ENCODE measurements around the gene LMBRD1. TPM values are rescaled to one million over a fixed set of nuclear protein-coding genes. Genes with fewer than 3 reads are reported as not detected.
"Not testable (repeated sequence)": the region's sequence is repeated elsewhere in the genome, so short reads cannot be mapped to it uniquely, and the experiment has no call there.

Gene LMBRD1
- total and polyA plus RNA-seq, 2 donors, result 36.4 to 50.1 TPM

- H3K36me3 ChIP-seq (ENCODE audit: control insufficient read depth in 2 of 2, insufficient read depth in 2 of 2, low read length in 1 of 2), result peaks cover 0 to 10% of the 10 kb centered on the region in 2 donors
- no peaks in the 10 kb centered on the region for H3K9me3 ChIP-seq (ENCODE audit: control insufficient read depth in 2 of 2, insufficient read depth in 1 of 2, low read length in 1 of 2)
- WGBS, result 92% methylated on average over 2 of the region's 2 CpGs
- H3K27me3 ChIP-seq (ENCODE audit: control insufficient read depth in 2 of 2, insufficient read depth in 1 of 2, low read length in 1 of 2), result no peaks in the 10 kb centered on the region
- no peak overlapping the region for H3K27ac ChIP-seq (ENCODE audit: low read depth in 1 of 2, low read length in 1 of 2)
- H3K4me1 ChIP-seq (ENCODE audit: control insufficient read depth in 2 of 2, insufficient read depth in 2 of 2, low read length in 2 of 2), result no peaks in the 10 kb centered on the region
- H3K4me3 ChIP-seq (ENCODE audit: low read length in 2 of 2), result no peak overlapping the region
- no peak for DNase-seq (ENCODE audit: low read depth in 6 of 9, low spot score in 9 of 9)
Observed at GRCh38 chr6:69791065-69791471, 5.7 kb downstream of the LMBRD1 start.

- WGBS, result 94% methylated on average over 2 of the region's 2 CpGs
- H3K27ac ChIP-seq (ENCODE audit: low read depth in 1 of 2, low read length in 1 of 2), result no peak overlapping the region
- H3K4me3 ChIP-seq (ENCODE audit: low read length in 2 of 2), result no peak overlapping the region
- H3K9me3 ChIP-seq (ENCODE audit: control insufficient read depth in 2 of 2, insufficient read depth in 1 of 2, low read length in 1 of 2), result no peaks in the 10 kb centered on the region
- no peaks in the 10 kb centered on the region for H3K4me1 ChIP-seq (ENCODE audit: control insufficient read depth in 2 of 2, insufficient read depth in 2 of 2, low read length in 2 of 2)
- no peaks in the 10 kb centered on the region for H3K27me3 ChIP-seq (ENCODE audit: control insufficient read depth in 2 of 2, insufficient read depth in 1 of 2, low read length in 1 of 2)
- DNase-seq (ENCODE audit: low read depth in 6 of 9, low spot score in 9 of 9), result no peak
- peaks cover 0 to 10% of the 10 kb centered on the region in 2 donors for H3K36me3 ChIP-seq (ENCODE audit: control insufficient read depth in 2 of 2, insufficient read depth in 2 of 2, low read length in 1 of 2)
Observed at GRCh38 chr6:69790629-69791028, 6.2 kb downstream of the LMBRD1 start.

GRCh38 chr6:69789578-69789977 lies 7.2 kb downstream of the LMBRD1 start:
- no peaks in the 10 kb centered on the region for H3K9me3 ChIP-seq (ENCODE audit: control insufficient read depth in 2 of 2, insufficient read depth in 1 of 2, low read length in 1 of 2)
- no peak for DNase-seq (ENCODE audit: low read depth in 6 of 9, low spot score in 9 of 9)
- H3K27ac ChIP-seq (ENCODE audit: low read depth in 1 of 2, low read length in 1 of 2), result no peak overlapping the region
- no peak overlapping the region for H3K4me3 ChIP-seq (ENCODE audit: low read length in 2 of 2)
- H3K4me1 ChIP-seq (ENCODE audit: control insufficient read depth in 2 of 2, insufficient read depth in 2 of 2, low read length in 2 of 2), result no peaks in the 10 kb centered on the region
- no peaks in the 10 kb centered on the region for H3K27me3 ChIP-seq (ENCODE audit: control insufficient read depth in 2 of 2, insufficient read depth in 1 of 2, low read length in 1 of 2)
- 96% methylated on average over 1 of the region's 1 CpG for WGBS
- peaks cover 0 to 12% of the 10 kb centered on the region in 2 donors for H3K36me3 ChIP-seq (ENCODE audit: control insufficient read depth in 2 of 2, insufficient read depth in 2 of 2, low read length in 1 of 2)

GRCh38 chr6:69787436-69787835 lies 9.4 kb downstream of the LMBRD1 start:
- H3K4me3 ChIP-seq (ENCODE audit: low read length in 2 of 2); H3K4me1 ChIP-seq (ENCODE audit: control insufficient read depth in 2 of 2, insufficient read depth in 2 of 2, low read length in 2 of 2); H3K9me3 ChIP-seq (ENCODE audit: control insufficient read depth in 2 of 2, insufficient read depth in 1 of 2, low read length in 1 of 2); DNase-seq (ENCODE audit: low read depth in 6 of 9, low spot score in 9 of 9); H3K27me3 ChIP-seq (ENCODE audit: control insufficient read depth in 2 of 2, insufficient read depth in 1 of 2, low read length in 1 of 2); H3K27ac ChIP-seq (ENCODE audit: low read depth in 1 of 2, low read length in 1 of 2): not testable (repeated sequence)
- H3K36me3 ChIP-seq (ENCODE audit: control insufficient read depth in 2 of 2, insufficient read depth in 2 of 2, low read length in 1 of 2), result peaks cover 0 to 12% of the 10 kb centered on the region in 2 donors
- WGBS, result 89% methylated on average over 5 of the region's 5 CpGs

- Histone ChIP-seq H3K4me1 (ENCODE audit: control insufficient read depth in 2 of 2, insufficient read depth in 2 of 2, low read length in 2 of 2) (no peaks in the 10 kb centered on the region), H3K27ac (ENCODE audit: low read depth in 1 of 2, low read length in 1 of 2) (no peak overlapping the region), H3K9me3 (ENCODE audit: control insufficient read depth in 2 of 2, insufficient read depth in 1 of 2, low read length in 1 of 2) (no peaks in the 10 kb centered on the region), H3K36me3 (ENCODE audit: control insufficient read depth in 2 of 2, insufficient read depth in 2 of 2, low read length in 1 of 2) (peaks cover 0 to 12% of the 10 kb centered on the region in 2 donors), H3K4me3 (ENCODE audit: low read length in 2 of 2) (no peak overlapping the region), H3K27me3 (ENCODE audit: control insufficient read depth in 2 of 2, insufficient read depth in 1 of 2, low read length in 1 of 2) (no peaks in the 10 kb centered on the region)
- no peak for DNase-seq (ENCODE audit: low read depth in 6 of 9, low spot score in 9 of 9)
Observed at GRCh38 chr6:69785697-69786096, 11.1 kb downstream of the LMBRD1 start.

GRCh38 chr6:69784595-69785377 lies 12.0 kb downstream of the LMBRD1 start:
- no peak for DNase-seq (ENCODE audit: low read depth in 6 of 9, low spot score in 9 of 9)
- Histone ChIP-seq H3K36me3 (ENCODE audit: control insufficient read depth in 2 of 2, insufficient read depth in 2 of 2, low read length in 1 of 2) (peaks cover 3 to 15% of the 10 kb centered on the region in 2 donors), H3K27me3 (ENCODE audit: control insufficient read depth in 2 of 2, insufficient read depth in 1 of 2, low read length in 1 of 2) (no peaks in the 10 kb centered on the region), H3K4me3 (ENCODE audit: low read length in 2 of 2) (no peak overlapping the region), H3K9me3 (ENCODE audit: control insufficient read depth in 2 of 2, insufficient read depth in 1 of 2, low read length in 1 of 2) (no peaks in the 10 kb centered on the region), H3K27ac (ENCODE audit: low read depth in 1 of 2, low read length in 1 of 2) (no peak overlapping the region), H3K4me1 (ENCODE audit: control insufficient read depth in 2 of 2, insufficient read depth in 2 of 2, low read length in 2 of 2) (no peaks in the 10 kb centered on the region)
- WGBS, result 91% methylated on average over 3 of the region's 3 CpGs

GRCh38 chr6:69783108-69783507 lies 13.7 kb downstream of the LMBRD1 start:
- H3K4me3 ChIP-seq (ENCODE audit: low read length in 2 of 2), result no peak overlapping the region
- no peak for DNase-seq (ENCODE audit: low read depth in 6 of 9, low spot score in 9 of 9)
- peaks cover 3 to 16% of the 10 kb centered on the region in 2 donors for H3K36me3 ChIP-seq (ENCODE audit: control insufficient read depth in 2 of 2, insufficient read depth in 2 of 2, low read length in 1 of 2)
- H3K9me3 ChIP-seq (ENCODE audit: control insufficient read depth in 2 of 2, insufficient read depth in 1 of 2, low read length in 1 of 2), result no peaks in the 10 kb centered on the region
- H3K4me1 ChIP-seq (ENCODE audit: control insufficient read depth in 2 of 2, insufficient read depth in 2 of 2, low read length in 2 of 2), result no peaks in the 10 kb centered on the region
- no peak overlapping the region for H3K27ac ChIP-seq (ENCODE audit: low read depth in 1 of 2, low read length in 1 of 2)
- 99% methylated on average over 1 of the region's 1 CpG for WGBS
- H3K27me3 ChIP-seq (ENCODE audit: control insufficient read depth in 2 of 2, insufficient read depth in 1 of 2, low read length in 1 of 2), result no peaks in the 10 kb centered on the region

- Histone ChIP-seq H3K36me3 (ENCODE audit: control insufficient read depth in 2 of 2, insufficient read depth in 2 of 2, low read length in 1 of 2) (peaks cover 9 to 19% of the 10 kb centered on the region in 2 donors), H3K27me3 (ENCODE audit: control insufficient read depth in 2 of 2, insufficient read depth in 1 of 2, low read length in 1 of 2) (no peaks in the 10 kb centered on the region), H3K4me3 (ENCODE audit: low read length in 2 of 2) (no peak overlapping the region), H3K27ac (ENCODE audit: low read depth in 1 of 2, low read length in 1 of 2) (no peak overlapping the region), H3K4me1 (ENCODE audit: control insufficient read depth in 2 of 2, insufficient read depth in 2 of 2, low read length in 2 of 2) (no peaks in the 10 kb centered on the region), H3K9me3 (ENCODE audit: control insufficient read depth in 2 of 2, insufficient read depth in 1 of 2, low read length in 1 of 2) (no peaks in the 10 kb centered on the region)
- 84% methylated on average over 2 of the region's 2 CpGs for WGBS
- DNase-seq (ENCODE audit: low read depth in 6 of 9, low spot score in 9 of 9), result no peak
Observed at GRCh38 chr6:69780585-69781178, 16.1 kb downstream of the LMBRD1 start.

- H3K27ac ChIP-seq (ENCODE audit: low read depth in 1 of 2, low read length in 1 of 2), result no peak overlapping the region
- H3K9me3 ChIP-seq (ENCODE audit: control insufficient read depth in 2 of 2, insufficient read depth in 1 of 2, low read length in 1 of 2), result no peaks in the 10 kb centered on the region
- H3K4me3 ChIP-seq (ENCODE audit: low read length in 2 of 2), result no peak overlapping the region
- H3K27me3 ChIP-seq (ENCODE audit: control insufficient read depth in 2 of 2, insufficient read depth in 1 of 2, low read length in 1 of 2), result no peaks in the 10 kb centered on the region
- H3K4me1 ChIP-seq (ENCODE audit: control insufficient read depth in 2 of 2, insufficient read depth in 2 of 2, low read length in 2 of 2), result no peaks in the 10 kb centered on the region
- no peak for DNase-seq (ENCODE audit: low read depth in 6 of 9, low spot score in 9 of 9)
- H3K36me3 ChIP-seq (ENCODE audit: control insufficient read depth in 2 of 2, insufficient read depth in 2 of 2, low read length in 1 of 2), result peaks cover 11 to 19% of the 10 kb centered on the region in 2 donors
Observed at GRCh38 chr6:69775941-69776340, 20.9 kb downstream of the LMBRD1 start.

All from thymus (tissue), 11 donors.